Testis (tissue), 2 donors: Measurements from ENCODE around the gene SHQ1.

Experiments
- POLR2A ChIP-seq: fragments of 450-650 bp; IDR thresholded peaks from one replicate; pipeline ENCODE4 v1.6.1; 2017; ENCODE audit warnings: antibody characterized with exemption, mild to moderate bottlenecking, moderate library complexity
- TF ChIP-seq, protein P1 (sequence below), 3 experiments: fragments of 450-650 bp in 2 of 3; fragments of 200-600 bp in 1 of 3; sonication (generic) in 1 of 3; IDR thresholded peaks; one replicate each; pipeline ENCODE4 v1.5.1; 2016 to 2019; ENCODE audit warnings: antibody characterized with exemption in 3 of 3, mild to moderate bottlenecking in 2 of 3, moderate library complexity in 1 of 3

DNA sequence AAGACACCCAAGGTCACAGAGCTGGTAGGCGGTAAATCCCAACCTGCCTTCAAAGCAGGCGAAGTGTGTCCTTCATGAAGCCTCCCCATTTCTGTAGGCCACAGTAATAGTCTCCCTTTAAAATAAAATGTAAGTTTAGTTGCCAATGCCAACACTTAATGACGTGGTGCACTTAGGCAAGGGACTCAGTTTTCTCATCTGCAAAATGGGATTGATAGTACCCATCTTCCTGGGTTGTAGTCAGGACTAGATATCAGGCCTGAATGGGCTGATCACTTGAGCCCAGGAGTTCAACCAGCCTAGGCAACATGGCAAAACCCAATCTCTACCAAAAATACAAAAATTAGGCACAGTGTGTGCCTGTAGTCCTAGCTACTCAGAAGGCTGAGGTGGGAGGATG is 114.6 kb downstream of the SHQ1 start:
- TF ChIP-seq, protein P1, sequence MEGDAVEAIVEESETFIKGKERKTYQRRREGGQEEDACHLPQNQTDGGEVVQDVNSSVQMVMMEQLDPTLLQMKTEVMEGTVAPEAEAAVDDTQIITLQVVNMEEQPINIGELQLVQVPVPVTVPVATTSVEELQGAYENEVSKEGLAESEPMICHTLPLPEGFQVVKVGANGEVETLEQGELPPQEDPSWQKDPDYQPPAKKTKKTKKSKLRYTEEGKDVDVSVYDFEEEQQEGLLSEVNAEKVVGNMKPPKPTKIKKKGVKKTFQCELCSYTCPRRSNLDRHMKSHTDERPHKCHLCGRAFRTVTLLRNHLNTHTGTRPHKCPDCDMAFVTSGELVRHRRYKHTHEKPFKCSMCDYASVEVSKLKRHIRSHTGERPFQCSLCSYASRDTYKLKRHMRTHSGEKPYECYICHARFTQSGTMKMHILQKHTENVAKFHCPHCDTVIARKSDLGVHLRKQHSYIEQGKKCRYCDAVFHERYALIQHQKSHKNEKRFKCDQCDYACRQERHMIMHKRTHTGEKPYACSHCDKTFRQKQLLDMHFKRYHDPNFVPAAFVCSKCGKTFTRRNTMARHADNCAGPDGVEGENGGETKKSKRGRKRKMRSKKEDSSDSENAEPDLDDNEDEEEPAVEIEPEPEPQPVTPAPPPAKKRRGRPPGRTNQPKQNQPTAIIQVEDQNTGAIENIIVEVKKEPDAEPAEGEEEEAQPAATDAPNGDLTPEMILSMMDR (IDR thresholded peaks at IDR 0.05), result no peak
- no peak for TF ChIP-seq POLR2A
